HCEC 1CT (cell line): ENCODE results near the gene BAHCC1.
A peak's percentile ranks its signal among the peaks of the same experiment; 100 is the strongest.

Experiments used
- DNase-seq: peaks from one replicate; pipeline ENCODE4 v3.0.0-alpha.2; 2017

BAHCC1 gene

DNA sequence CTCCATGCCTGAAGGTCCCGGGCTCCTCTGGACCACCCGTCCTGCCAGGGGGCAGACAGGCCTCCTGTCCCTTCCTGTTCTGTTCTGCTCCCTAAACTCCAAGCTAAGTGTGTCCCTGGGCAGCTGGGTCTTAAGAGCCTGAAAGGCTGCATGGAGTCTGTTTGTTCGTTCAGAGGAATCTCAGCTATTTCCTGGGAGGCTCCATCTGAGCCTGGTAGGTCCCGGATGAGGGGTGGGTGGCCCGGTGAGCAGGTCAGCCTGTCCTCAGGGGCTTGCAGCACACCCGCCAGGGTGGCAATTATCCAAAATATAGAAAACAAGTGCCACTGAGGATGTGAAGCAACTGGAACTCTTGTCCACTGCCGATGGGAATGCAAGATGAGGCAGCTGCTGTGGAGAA lies 104.8 kb downstream of the BAHCC1 start:
- no peak for DNase-seq

DNA sequence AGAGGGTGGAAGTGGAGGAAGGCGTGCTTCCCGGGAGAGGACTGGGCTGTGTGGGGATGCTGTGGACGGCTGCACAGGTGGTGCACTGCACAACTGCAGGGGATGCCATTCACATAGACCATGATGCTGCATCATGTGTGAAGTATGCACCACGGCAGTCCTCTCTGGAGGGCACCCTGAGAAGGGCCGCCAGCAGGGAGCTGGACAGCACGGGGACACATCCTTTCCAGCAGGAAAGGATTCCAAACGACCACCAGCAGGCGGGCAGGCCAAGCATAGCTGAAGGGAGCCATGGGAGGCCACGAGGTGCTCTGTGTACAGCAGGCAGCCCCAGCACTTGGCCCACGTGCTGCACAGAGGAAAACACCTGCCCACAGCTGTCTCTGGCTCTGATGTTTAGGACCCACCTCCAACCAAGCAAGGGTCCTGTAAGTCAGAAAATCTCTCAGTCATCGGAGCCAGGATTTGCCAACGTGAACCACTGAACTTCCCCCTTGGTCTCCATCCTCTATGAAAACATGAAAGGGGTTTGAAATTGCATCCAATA lies 107.3 kb downstream of the BAHCC1 start:
- DNase-seq = no peak

DNA sequence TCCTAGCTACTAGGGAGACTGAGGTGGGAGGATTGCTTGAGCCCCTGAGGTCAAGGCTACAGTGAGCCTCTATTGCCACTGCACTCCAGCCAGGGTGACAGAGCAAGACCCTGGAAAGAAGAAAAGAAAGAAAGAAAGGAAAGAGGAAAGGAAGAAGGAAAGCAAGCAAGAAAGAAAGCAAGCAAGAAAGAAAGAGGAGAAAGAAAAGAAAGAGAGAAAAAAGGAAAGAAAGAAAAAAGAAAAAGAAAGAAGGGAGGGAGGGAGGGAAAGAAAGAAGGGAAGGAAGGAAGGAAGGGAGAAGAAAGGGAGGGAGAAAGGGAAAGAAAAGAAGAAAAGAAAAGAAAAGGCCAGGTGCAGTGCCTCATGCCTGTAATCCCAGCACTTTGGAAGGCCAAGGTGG lies 108.4 kb downstream of the BAHCC1 start:
- no peak for DNase-seq

DNA sequence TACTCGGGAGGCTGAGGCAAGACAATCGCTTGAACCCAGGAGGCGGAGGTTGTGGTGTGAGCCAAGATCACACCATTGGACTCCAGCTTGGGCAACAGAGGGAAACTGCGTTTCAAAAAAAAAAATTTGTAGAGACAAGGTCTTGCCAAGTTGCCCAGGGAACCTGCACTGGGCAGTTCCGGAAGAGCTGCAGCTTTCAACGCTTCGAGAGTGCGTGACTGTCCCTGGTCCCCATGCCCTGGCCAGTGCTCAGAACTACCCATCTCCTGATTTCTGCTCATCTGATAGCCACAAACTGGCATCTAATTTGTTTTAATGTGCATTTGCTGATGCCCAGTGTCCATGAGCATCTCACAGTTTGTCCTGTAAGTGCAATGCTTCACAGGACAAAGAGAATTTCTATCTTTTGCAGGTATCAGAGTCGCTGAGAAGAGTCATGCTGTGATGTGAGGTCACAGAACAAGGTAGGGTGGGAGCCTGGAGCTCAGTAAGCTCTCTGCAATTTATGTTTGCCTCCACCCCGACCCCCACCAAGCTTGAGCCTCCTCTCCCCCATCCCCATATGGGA lies 113.5 kb downstream of the BAHCC1 start:
- peak; percentile 61 for DNase-seq

DNA sequence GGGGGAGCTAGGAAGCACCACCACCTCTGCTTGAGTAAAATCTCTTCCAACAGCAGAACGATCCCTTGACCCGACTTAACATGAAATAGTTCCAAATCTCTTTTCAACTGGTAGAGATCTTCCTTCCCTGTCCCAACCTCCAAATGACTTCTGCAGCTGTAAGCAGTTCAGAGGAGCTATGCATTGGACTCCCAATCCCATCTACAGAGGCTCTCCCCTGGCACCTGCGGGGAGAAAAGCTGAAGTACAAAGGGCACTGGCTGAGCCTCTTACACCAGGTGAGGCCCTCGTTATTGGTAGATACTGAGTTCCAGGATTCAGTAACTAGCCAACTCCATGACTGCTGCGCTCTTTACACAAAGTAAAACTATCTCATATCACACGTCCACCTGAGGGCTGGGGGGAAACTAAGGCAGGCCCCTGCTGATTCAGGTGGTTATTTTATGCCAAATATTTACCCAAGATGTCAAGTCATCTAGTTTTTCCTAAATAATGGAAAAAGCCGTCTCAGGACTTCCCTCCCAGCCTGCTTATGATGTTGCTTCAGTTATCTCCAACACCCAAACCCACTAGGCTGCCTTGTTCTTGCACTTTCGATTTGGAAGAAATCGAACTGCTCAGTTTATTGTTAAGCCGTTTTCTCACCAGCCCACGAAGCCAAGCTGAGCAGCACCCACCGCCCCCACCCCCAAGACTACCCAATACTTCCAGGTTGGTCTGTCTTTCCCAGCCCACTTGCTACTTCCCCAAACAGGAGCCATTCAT lies 114.1 kb downstream of the BAHCC1 start:
- DNase-seq = peak; percentile 54

DNA sequence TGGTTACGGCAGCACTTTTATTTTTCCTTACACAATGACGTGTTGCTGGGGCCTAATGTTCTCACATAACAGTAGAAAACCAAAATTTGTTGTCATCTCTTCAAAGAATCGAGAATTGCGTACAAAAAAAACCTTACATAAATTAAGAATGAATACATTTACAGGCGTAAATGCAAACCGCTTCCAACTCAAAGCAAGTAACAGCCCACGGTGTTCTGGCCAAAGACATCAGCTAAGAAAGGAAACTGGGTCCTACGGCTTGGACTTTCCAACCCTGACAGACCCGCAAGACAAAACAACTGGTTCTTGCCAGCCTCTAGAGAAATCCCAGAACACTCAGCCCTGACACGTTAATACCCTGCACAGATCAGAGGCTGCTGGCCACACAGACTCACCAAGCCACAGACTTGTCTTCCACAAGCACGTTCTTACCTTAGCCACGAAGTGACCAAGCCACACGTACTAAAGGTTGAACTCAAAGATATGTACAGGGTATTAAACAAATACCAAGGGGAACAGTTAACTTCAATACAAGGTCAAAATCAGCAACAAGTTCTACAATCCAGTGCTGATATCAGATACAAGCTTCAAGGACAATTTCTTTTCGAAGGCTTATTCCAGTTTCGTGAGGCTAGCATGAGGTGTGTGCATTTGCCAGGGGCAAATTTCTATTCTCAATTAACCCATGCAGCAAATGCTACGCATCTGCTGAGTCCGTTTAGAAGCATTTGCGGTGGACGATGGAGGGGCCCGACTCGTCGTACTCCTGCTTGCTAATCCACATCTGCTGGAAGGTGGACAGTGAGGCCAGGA lies 114.9 kb downstream of the BAHCC1 start:
- DNase-seq = no peak

DNA sequence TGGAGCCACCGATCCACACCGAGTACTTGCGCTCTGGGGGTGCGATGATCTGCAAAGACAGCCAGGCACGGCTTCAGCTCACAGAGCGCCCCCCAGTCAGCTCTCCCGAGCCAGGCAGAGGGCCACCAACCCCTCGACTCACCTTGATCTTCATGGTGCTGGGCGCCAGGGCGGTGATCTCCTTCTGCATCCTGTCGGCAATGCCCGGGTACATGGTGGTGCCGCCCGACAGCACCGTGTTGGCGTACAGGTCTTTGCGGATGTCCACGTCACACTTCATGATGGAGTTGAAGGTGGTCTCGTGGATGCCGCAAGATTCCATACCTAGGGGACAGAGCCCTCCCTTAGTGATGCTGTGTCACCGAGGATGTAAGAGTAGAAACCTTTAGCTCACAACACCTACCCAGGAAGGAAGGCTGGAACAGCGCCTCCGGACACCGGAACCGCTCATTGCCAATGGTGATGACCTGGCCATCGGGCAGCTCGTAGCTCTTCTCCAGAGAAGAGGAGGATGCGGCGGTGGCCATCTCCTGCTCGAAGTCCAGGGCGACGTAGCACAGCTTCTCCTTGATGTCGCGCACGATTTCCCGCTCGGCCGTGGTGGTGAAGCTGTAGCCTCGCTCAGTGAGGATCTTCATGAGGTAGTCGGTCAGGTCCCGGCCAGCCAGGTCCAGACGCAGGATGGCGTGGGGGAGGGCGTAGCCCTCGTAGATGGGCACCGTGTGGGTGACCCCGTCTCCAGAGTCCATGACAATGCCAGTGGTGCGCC lies 115.7 kb downstream of the BAHCC1 start:
- no peak for DNase-seq

DNA sequence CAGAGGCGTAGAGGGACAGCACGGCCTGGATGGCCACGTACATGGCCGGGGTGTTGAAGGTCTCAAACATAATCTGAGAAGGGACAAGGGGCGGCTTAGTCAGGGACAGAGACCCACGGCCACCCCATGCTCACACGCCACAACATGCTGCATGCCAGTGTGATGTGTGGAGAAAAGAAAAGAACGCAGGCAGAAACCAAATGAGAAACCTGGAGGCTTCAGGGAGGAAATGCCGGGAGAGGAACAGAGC lies 116.2 kb downstream of the BAHCC1 start:
- no peak for DNase-seq

DNA sequence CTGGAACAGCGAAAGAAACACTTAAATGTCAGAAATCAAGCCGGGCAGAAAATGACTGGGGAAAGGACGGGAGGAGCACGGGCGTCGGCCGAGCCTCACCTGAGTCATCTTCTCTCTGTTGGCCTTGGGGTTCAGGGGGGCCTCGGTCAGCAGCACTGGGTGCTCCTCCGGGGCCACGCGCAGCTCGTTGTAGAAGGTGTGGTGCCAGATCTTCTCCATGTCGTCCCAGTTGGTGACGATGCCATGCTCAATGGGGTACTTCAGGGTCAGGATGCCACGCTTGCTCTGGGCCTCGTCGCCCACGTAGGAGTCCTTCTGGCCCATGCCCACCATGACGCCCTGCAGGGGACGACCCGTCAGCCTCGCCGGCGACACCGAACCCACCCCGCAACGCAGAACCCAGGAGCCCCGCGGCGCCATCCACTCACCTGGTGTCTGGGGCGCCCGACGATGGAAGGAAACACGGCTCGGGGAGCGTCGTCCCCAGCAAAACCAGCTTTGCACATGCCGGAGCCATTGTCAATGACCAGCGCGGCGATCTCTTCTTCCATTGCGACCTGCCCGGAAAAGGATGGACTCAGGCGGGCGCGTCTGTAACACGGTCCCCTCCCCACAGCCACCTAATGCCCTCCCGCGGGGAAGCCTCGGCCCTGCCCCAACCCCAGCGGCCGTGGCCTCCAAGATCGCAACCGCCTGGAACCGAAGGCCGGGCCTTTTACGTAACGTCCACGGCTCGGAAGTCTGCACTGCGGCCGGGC lies 116.7 kb downstream of the BAHCC1 start:
- DNase-seq = no peak

DNA sequence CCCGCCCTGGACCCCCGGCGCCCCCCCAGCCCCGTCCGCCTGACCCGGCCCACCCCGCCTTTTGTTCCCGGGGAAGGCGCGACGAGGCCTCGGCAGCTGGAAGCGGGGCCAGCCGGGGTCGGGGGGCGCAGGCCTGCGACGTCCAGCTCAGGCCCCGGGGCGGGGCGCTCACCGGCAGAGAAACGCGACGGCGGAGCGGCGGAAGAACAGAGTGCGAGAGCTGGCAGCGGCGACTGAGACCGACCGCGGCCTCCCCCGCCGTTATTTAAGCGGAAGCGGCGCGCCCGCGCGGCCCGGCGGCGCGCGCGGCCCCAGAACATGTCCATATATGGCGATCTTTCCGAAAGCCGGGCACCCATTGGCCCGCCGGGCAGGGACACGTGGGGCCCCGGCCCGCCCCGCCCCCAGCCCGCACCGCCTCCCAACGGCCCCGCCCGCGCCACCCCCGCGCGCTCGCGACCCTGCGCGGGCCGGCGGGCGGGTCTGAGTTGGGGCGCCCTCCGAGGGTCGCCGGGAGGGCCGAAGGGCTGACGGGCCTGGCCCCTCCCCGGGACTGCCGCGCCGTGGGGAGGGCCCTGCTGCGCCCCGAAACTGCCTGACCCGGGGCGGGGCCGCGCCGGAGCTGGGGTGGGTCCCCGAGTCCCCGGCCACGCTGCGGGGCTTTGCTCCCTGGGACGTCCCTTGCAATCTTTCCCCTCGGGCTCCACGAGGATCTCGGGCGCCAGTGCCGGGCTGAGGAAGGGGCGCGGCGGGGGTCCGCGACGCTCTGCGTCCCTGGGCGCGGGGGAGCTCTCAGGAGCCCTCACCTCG lies 117.5 kb downstream of the BAHCC1 start, which contains the start of gene ACTG1:
Gene ACTG1 (minus strand): TSS at position 238 of the 810 bp plus-strand sequence. CDS start 445 bp downstream, outside the sequence.
- DNase-seq = peak; percentile 94

DNA sequence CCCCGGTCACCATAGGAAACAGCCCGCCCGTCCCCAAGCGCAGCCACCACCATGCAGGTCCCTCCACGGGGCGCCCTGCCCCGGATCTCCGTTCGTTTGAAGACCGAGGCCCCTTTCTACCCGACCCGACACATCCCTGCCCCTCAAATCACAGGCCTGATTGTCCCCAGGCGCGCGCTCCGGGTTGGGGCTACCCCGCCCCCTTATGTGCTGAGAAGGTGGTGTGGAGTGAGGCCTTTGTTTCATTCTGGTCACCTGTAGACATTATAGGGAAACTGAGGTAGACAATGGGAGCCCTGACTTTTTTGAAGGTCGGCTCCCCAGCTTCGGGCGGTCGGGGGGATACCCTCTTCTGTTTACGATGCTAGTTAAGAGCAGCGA lies 118.1 kb downstream of the BAHCC1 start:
- peak; percentile 63 for DNase-seq

DNA sequence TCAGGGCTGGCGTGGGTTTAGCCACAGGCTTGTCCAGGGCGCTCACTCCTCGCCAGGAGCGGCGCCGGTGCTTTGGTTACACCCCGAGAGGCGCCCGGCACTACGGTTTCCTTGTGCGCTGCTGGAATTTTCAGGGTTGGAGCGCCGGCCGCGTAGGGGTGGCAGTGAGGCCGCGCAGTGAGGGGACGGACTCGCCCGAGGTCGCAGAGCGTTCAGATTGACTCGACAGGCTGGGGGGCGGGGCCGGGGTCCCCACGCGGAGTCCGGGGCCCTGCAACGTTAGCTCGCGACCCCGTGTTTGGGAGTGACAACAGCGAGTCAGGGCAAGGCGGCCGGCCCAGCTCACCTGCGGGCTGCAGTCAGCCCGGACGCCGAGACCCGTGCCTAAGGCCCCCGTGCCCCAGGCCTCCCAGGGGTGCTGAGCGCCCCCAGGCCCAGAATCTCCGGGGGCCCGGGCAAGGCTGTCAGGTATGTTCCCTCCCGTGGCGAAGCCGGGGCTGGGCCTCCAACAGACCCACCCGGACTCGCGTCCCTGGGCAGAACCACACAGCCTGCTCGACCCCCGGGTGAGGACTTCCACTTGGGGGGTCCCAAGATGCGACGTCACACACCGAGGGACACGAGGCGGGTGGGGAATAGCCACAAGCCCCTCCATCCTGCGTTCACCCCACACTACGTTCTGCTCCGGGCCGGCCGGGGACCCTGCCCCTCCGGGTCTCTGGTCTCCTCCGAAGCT lies 118.7 kb downstream of the BAHCC1 start:
- DNase-seq = peak; percentile 75

DNA sequence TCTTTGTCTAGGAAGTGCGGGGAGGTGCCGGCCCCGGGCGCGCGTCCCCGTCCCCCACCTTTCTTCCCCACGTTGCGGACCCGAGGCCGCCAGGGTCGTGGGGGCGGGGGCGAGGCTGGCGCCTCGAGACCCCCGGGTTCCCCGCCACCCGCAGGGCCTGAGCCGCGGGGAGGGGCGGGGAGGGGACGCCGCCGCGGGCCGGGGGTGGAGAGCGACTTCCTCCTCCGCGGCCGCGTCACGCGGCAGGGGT lies 119.2 kb downstream of the BAHCC1 start:
- DNase-seq = no peak

DNA sequence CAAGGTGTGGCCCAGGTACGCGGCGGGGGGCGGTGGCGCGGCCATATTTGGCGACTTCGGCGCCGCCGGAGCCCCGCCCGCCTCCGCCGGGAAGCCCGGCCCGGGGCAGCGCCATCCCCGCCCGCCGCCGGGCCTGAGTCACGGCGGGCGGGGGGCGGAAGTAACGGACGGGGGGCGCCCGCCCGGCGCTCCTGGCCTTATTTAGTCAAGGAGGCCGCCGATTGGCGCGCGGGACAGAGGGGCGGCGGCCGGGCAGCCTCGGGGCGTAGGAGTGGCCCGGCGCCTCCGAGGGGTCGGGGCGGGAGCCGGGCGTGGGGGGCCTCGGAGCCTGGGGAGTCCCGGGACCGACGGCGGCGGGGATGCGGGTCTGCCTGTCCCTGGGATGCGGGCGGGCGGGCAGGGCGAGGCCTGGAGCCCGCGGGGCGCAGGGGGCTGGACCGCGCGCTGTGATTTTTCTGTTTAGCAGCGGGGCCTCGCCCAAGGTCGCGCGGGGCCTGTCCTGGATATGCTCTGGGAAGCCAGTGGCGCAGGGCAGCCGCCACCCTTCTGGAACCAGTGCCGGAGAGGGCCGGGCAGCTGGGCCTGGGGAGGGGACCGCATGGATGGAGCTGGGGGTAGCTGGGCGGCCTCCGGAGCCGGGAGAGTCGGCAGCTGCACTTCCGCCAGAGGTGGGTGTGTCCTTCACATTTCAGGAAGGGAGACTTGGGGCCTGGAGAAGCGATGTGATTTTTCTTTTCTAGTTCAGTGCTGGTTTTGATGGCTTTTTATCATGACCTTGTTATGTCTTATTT lies 119.7 kb downstream of the BAHCC1 start:
- DNase-seq = peak; percentile 89

DNA sequence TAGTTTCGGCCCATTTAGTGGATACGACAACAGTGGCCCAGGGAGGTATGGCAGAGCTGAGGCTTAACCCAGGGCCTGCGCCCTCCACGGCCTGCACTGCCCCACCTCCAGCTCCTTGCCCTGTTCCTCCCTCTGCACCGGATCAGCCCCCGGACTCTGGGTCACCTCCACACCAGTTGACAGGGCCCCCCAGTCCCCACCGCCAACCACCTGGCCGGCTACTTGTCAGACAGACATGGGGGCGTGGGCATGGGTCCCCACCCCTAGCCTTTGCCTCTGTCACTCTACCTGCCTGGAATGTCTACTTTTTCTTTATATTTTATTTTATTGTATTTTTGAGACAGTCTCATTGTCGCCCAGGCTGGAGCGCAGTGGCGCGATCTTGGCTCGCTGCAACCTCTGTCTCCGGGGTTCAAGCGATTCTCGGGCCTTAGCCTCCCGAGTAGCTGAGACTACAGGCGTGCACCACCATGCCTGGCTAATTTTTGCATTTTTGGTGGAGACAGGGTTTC lies 120.3 kb downstream of the BAHCC1 start:
- no peak for DNase-seq
